GM18502 (cell line): ENCODE measurements around the gene FLRT1.

Experiments used
- ATAC-seq: cut with Tn5 transposase; IDR thresholded peaks from one replicate; pipeline ENCODE4 v1.9.1; 2021; ENCODE audit warnings: mild to moderate bottlenecking; ENCODE audit not compliant: unreplicated experiment, poor library complexity

Gene FLRT1

GRCh38 chr11:64005691-64006090, 30.0 kb upstream of the FLRT1 start:
- no peak for ATAC-seq

- ATAC-seq, result no peak
These were observed 29.3 kb upstream of the FLRT1 start for GRCh38 chr11:64006398-64006797.

- ATAC-seq, result no peak
These were observed 28.5 kb upstream of the FLRT1 start for GRCh38 chr11:64007160-64007628.

- no peak for ATAC-seq
These were observed 28.0 kb upstream of the FLRT1 start for GRCh38 chr11:64007629-64008282.

- ATAC-seq, result no peak
These were observed 27.3 kb upstream of the FLRT1 start for GRCh38 chr11:64008283-64008913.

- ATAC-seq, result no peak
These were observed 26.7 kb upstream of the FLRT1 start for GRCh38 chr11:64008914-64009633.

- ATAC-seq, result no peak
These were observed 26.0 kb upstream of the FLRT1 start for GRCh38 chr11:64009710-64010109.

GRCh38 chr11:64010783-64011182, 24.9 kb upstream of the FLRT1 start:
- no peak for ATAC-seq

- ATAC-seq, result no peak
These were observed 24.4 kb upstream of the FLRT1 start for GRCh38 chr11:64011371-64011770.

- no peak for ATAC-seq
These were observed 22.4 kb upstream of the FLRT1 start for GRCh38 chr11:64013141-64013896.

- no peak for ATAC-seq
These were observed 21.4 kb upstream of the FLRT1 start for GRCh38 chr11:64014356-64014755.

GRCh38 chr11:64015510-64015909, 20.2 kb upstream of the FLRT1 start:
- no peak for ATAC-seq

- no peak for ATAC-seq
These were observed 19.5 kb upstream of the FLRT1 start for GRCh38 chr11:64015935-64016845.

- no peak for ATAC-seq
These were observed 17.8 kb upstream of the FLRT1 start for GRCh38 chr11:64017945-64018224.

GRCh38 chr11:64018310-64018709, 17.4 kb upstream of the FLRT1 start:
- no peak for ATAC-seq

GRCh38 chr11:64019106-64020037, 16.4 kb upstream of the FLRT1 start:
- no peak for ATAC-seq

GRCh38 chr11:64020976-64021756, 14.6 kb upstream of the FLRT1 start:
- no peak for ATAC-seq

- ATAC-seq, result no peak
These were observed 14.0 kb upstream of the FLRT1 start for GRCh38 chr11:64021757-64022093.
